ENCODE measurements around the gene EIF3D. TPM values are rescaled to one million over a fixed set of nuclear protein-coding genes. Genes with fewer than 3 reads are reported as not detected.

Gene EIF3D
- total RNA-seq, 1 experiment from 2014 or later: 151 TPM

DNA sequence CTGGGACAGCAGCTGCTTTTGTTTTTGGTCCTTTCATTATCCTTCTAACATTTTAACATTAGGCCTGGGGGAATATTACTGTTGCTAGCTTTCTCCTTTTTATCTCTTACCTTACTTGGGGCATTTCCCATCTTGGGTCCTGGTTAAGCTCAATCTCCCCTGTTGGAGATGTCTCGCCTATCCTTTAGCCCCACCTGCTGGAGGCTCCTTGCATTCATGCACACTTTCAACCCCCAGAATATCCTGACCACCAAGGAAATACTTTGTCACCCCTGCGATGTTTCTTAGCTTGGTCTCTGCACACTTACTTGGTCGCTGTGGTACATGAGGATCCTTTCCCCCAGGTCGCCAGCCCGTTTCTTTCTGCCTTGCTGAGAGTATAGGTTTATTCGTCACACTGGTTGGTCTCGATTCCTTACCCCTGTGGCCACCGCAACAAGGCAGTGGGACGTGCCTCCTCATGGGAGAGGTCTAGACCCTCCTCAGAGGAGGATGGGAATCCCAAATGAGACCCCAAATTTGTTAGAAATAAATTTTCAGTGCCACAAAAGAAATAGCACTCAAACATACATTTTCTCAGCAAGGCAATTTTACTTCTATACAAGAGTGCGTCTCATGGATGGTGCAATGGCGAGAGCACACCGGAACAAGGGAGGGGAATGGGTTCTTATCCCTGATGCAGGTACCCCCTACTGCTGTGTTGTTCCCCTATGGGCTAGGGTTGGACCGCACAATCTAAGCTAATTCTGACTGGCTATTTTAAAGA is 42.2 kb downstream of the EIF3D start:
- ChIA-PET CTCF (interaction anchor here (0.6 to 0.7 kb wide), 4 partner anchors 9 to 208 kb away, joined by 3 to 11 read pairs (median 4); no protein-coding TSS in a partner anchor), POLR2A (no interaction called here)
- in situ Hi-C loops (cut with HindIII; ENCODE audit: low pct_unique_long_range_greater_than_20kb, low sequenced_read_pairs): no loop called here
- Histone ChIP-seq H3K9me3 (ENCODE audit: control insufficient read depth, insufficient read depth, low read depth, low read length) (peaks cover 4% of the 10 kb centered on the region), H3K27ac (ENCODE audit: low read length) (no peak overlapping the region), H3K36me3 (ENCODE audit: control insufficient read depth, insufficient read depth, low read length) (no peaks in the 10 kb centered on the region), H3K4me3 (ENCODE audit: low read depth in 2 of 2, low read length in 2 of 2) (no peak overlapping the region), H3K27me3 (ENCODE audit: control insufficient read depth, insufficient read depth, low read length) (no peaks in the 10 kb centered on the region), H3K4me1 (ENCODE audit: control insufficient read depth, insufficient read depth, low read length) (no peaks in the 10 kb centered on the region; the same call in 1 of the 2 replicates)
- DNase-seq (ENCODE audit: low read depth, low spot score): no peak
- TF ChIP-seq TCF7L2 (IDR thresholded peaks at IDR 0.05; ENCODE audit: low read depth, low read length) (no peak), SIN3A (IDR thresholded peaks at IDR 0.05; ENCODE audit: borderline replicate concordance, insufficient read depth, low read depth, low read length) (no peak), POLR2AphosphoS5 (IDR thresholded peaks at IDR 0.05; ENCODE audit: low read depth, low read length) (no peak)
- TF ChIP-seq, protein P1, sequence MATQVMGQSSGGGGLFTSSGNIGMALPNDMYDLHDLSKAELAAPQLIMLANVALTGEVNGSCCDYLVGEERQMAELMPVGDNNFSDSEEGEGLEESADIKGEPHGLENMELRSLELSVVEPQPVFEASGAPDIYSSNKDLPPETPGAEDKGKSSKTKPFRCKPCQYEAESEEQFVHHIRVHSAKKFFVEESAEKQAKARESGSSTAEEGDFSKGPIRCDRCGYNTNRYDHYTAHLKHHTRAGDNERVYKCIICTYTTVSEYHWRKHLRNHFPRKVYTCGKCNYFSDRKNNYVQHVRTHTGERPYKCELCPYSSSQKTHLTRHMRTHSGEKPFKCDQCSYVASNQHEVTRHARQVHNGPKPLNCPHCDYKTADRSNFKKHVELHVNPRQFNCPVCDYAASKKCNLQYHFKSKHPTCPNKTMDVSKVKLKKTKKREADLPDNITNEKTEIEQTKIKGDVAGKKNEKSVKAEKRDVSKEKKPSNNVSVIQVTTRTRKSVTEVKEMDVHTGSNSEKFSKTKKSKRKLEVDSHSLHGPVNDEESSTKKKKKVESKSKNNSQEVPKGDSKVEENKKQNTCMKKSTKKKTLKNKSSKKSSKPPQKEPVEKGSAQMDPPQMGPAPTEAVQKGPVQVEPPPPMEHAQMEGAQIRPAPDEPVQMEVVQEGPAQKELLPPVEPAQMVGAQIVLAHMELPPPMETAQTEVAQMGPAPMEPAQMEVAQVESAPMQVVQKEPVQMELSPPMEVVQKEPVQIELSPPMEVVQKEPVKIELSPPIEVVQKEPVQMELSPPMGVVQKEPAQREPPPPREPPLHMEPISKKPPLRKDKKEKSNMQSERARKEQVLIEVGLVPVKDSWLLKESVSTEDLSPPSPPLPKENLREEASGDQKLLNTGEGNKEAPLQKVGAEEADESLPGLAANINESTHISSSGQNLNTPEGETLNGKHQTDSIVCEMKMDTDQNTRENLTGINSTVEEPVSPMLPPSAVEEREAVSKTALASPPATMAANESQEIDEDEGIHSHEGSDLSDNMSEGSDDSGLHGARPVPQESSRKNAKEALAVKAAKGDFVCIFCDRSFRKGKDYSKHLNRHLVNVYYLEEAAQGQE (IDR thresholded peaks at IDR 0.05; ENCODE audit: insufficient read depth in 1 of 2, low read depth in 2 of 2, low read length in 1 of 2): no peak
- TF ChIP-seq, protein P2, sequence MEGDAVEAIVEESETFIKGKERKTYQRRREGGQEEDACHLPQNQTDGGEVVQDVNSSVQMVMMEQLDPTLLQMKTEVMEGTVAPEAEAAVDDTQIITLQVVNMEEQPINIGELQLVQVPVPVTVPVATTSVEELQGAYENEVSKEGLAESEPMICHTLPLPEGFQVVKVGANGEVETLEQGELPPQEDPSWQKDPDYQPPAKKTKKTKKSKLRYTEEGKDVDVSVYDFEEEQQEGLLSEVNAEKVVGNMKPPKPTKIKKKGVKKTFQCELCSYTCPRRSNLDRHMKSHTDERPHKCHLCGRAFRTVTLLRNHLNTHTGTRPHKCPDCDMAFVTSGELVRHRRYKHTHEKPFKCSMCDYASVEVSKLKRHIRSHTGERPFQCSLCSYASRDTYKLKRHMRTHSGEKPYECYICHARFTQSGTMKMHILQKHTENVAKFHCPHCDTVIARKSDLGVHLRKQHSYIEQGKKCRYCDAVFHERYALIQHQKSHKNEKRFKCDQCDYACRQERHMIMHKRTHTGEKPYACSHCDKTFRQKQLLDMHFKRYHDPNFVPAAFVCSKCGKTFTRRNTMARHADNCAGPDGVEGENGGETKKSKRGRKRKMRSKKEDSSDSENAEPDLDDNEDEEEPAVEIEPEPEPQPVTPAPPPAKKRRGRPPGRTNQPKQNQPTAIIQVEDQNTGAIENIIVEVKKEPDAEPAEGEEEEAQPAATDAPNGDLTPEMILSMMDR (IDR thresholded peaks at IDR 0.05): no peak
- no TSS peak for BruUV-seq (replicated peaks)
- ATAC-seq: no peak
- intact Hi-C loops (cut with micrococcal nuclease; ENCODE audit: unreplicated experiment): no loop called here

DNA sequence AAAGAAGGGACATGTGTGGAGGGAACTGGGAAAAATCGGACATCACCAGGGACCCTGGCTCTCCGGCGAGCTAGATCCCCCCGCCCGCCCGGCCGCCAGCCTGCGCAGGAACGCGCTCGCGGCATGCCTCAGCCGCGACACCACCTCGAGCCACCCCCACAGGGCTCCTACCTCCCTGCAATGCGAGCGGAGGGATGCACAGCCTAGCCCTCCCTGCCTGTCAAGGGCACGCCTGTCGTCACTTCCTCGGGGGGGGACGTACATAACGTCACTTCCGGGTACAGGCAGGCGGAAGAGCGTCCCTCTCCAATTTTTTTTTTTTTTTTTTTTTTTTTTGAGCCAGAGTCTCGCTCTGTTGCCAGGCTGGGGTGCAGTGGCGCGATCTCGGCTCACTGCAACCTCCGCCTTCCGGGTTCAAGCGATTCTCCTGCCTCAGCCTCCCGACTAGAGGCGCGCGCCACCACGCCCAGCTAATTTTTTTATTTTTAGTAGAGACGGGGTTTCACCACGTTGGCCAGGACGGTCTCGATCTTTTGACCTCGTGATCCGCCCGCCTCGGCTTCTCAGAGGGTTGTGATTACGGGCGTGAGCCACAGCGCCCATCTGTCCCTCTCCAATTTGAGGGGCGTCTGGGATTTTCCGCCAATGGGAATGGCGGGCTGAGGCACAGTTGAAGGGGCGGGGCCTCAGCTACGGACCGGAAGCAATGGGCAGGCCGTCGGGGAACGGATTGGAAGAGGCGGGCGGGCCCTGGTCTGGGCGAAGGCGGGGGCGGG is 47.4 kb downstream of the EIF3D start, which contains the start of gene TXN2:
Gene TXN2 (minus strand): TSS at position 248 of the 776 bp plus-strand sequence. CDS start 803 bp downstream, outside the sequence.
- TF ChIP-seq SIN3A (IDR thresholded peaks at IDR 0.05; ENCODE audit: borderline replicate concordance, insufficient read depth, low read depth, low read length) (peak; percentile 76; the same call in 1 of the 2 replicates), POLR2AphosphoS5 (IDR thresholded peaks at IDR 0.05; ENCODE audit: low read depth, low read length) (peak; percentile 90)
- TF ChIP-seq, protein P2 (IDR thresholded peaks at IDR 0.05): no peak
- TF ChIP-seq, protein P1 (IDR thresholded peaks at IDR 0.05; ENCODE audit: insufficient read depth in 1 of 2, low read depth in 2 of 2, low read length in 1 of 2): no peak
- no TSS peak for BruUV-seq (replicated peaks)

More for the DNA sequence above, 47.4 kb downstream of the EIF3D start, which contains the start of gene TXN2:
- no peak for DNase-seq (ENCODE audit: low read depth, low spot score)
- POLR2A ChIA-PET: interaction anchor here (0.6 to 0.7 kb wide), 3 partner anchors 25 to 131 kb away, joined by 3 to 14 read pairs (median 4); partner anchors contain the start of gene FOXRED2
- peak within 1 kb of the TSS; percentile 72 to 93 for H3K4me3 ChIP-seq (ENCODE audit: low read depth in 2 of 2, low read length in 2 of 2)
- peak within 1 kb of the TSS; percentile 88 for H3K27ac ChIP-seq (ENCODE audit: low read length)
- peaks cover 7% of the 10 kb centered on the region for H3K4me1 ChIP-seq (ENCODE audit: control insufficient read depth, insufficient read depth, low read length)
- CTCF ChIA-PET: no interaction called here
- in situ Hi-C loops (cut with HindIII; ENCODE audit: low pct_unique_long_range_greater_than_20kb, low sequenced_read_pairs): no loop called here
- H3K9me3 ChIP-seq (ENCODE audit: control insufficient read depth, insufficient read depth, low read depth, low read length): no peaks in the 10 kb centered on the region
- peaks cover 2% of the 10 kb centered on the region for H3K36me3 ChIP-seq (ENCODE audit: control insufficient read depth, insufficient read depth, low read length)
- peak; percentile 94 for ATAC-seq
- intact Hi-C loops (cut with micrococcal nuclease; ENCODE audit: unreplicated experiment): no loop called here
- no peaks in the 10 kb centered on the region for H3K27me3 ChIP-seq (ENCODE audit: control insufficient read depth, insufficient read depth, low read length)

All from Panc1 (cell line).